Stomach (tissue), 9 donors: ENCODE data around the gene MYBPC3. TPM values are rescaled to one million over a fixed set of nuclear protein-coding genes. Genes with fewer than 3 reads are reported as not detected.

Experiments used
- DNase-seq, 2 donors: peaks; one replicate each; pipeline versions ENCODE4 v3.0.0 to v3.0.0-alpha.2; 2013 to 2019
- H3K27ac ChIP-seq, 5 donors: fragments of 200-600 bp in 4 of 5; sonication (generic) in 4 of 5; one replicate each; pipeline ENCODE4 v1.5.1; 2013 to 2019; ENCODE audit warnings: mild to moderate bottlenecking in 1 of 5, moderate library complexity in 1 of 5
- H3K27me3 ChIP-seq, 3 donors: fragments of 200-600 bp; sonication (generic); one replicate each; pipeline ENCODE4 v1.5.1; 2017 to 2019; ENCODE audit warnings: mixed run types in 1 of 3
- H3K36me3 ChIP-seq, 4 donors: fragments of 200-600 bp; sonication (generic); 1 replicate in 3 of 4; 2 replicates in 1 of 4; pipeline ENCODE4 v1.5.1; 2016 to 2019
- H3K4me1 ChIP-seq, 4 donors: fragments of 200-600 bp; sonication (generic); one replicate each; pipeline ENCODE4 v1.5.1; 2016 to 2019
- H3K4me3 ChIP-seq, 4 donors: fragments of 200-600 bp; sonication (generic) in 3 of 4; one replicate each; pipeline ENCODE4 v1.5.1; 2016 to 2019; ENCODE audit warnings: mild to moderate bottlenecking in 1 of 4
- H3K9me3 ChIP-seq, 4 donors: fragments of 200-600 bp; sonication (generic); one replicate each; pipeline ENCODE4 v1.5.1; 2016 to 2019
- CTCF ChIP-seq, 7 experiments: fragments of 450-650 bp in 4 of 7; fragments of 200-600 bp in 3 of 7; sonication (generic) in 3 of 7; IDR thresholded peaks; one replicate each; pipeline ENCODE4 v1.5.1; 2016 to 2019; ENCODE audit warnings: antibody characterized with exemption in 7 of 7, control low read depth in 2 of 7, mild to moderate bottlenecking in 1 of 7
- EP300 ChIP-seq: sonication (generic); formaldehyde crosslinking; IDR thresholded peaks from one replicate; pipeline ENCODE4 v1.6.1; 2017; ENCODE audit warnings: antibody characterized with exemption
- POLR2A ChIP-seq, 4 donors: fragments of 450-650 bp; IDR thresholded peaks; one replicate each; pipeline ENCODE4 v1.6.1; 2016; ENCODE audit warnings: antibody characterized with exemption in 4 of 4, control low read depth in 2 of 4, mild to moderate bottlenecking in 1 of 4, moderate library complexity in 1 of 4
- POLR2AphosphoS5 ChIP-seq, 3 donors: sonication (generic); formaldehyde crosslinking; IDR thresholded peaks; one replicate each; pipeline ENCODE4 v1.6.1; 2016; ENCODE audit warnings: antibody characterized with exemption in 3 of 3
- WGBS, 5 donors: extraction: QIAGEN DNeasy Blood & Tissue Kit in 3 of 5; methylation state at CpG; one replicate each; pipeline versions ENCODE4 v1.1.5 to v1.1.7; 2013 to 2018; 5-methylcytosine and 5-hydroxymethylcytosine counted together
- intact Hi-C: fragments of 100-400 bp; cut with DNase I; formaldehyde crosslinking; loops from one replicate; pipeline ENCODE4 v1.15.1; 2023; ENCODE audit warnings: low total_unique reads
- polyA plus RNA-seq, 3 donors: library from polyadenylated mRNA; stranded (reverse); fragments of 200-250 nt; gene quantifications; one replicate each; pipeline ENCODE4 v1.2.3, GENCODE V29; 2013
- total RNA-seq, 5 donors: library from RNA; depleted of rRNA; stranded (reverse); fragments of >200 nt; gene quantifications; one replicate each; pipeline versions ENCODE4 v1.1.0 to v1.2.3, GENCODE V29; 2014 to 2016
- donor health status: healthy with polysubstance abuse.
- donor health status: Bipolar disorder and iron deficiency.
- donor health status: healthy.

The MYBPC3 gene
- total and polyA plus RNA-seq, 8 donors: 0.72 to 15.6 (median 1.5) TPM; not detected in 2

- H3K9me3 ChIP-seq: peaks cover 0 to 17% (median 6%) of the 10 kb centered on the region in 4 donors
- 37 to 100% (median 90%) methylated on average over 1 of the region's 1 CpG for WGBS, 5 donors
- no peak overlapping the region for H3K4me3 ChIP-seq
- no peak for DNase-seq
- no peaks in the 10 kb centered on the region for H3K27me3 ChIP-seq
- no peak overlapping the region for H3K27ac ChIP-seq
- intact Hi-C loops: no loop called here
- H3K36me3 ChIP-seq: peaks cover 88 to 100% (median 100%) of the 10 kb centered on the region in 4 donors
- H3K4me1 ChIP-seq: no peaks in the 10 kb centered on the region
- no peak for TF ChIP-seq CTCF (IDR thresholded peaks at IDR 0.05)
- no peak for TF ChIP-seq POLR2AphosphoS5 (IDR thresholded peaks at IDR 0.05)
- TF ChIP-seq POLR2A (IDR thresholded peaks at IDR 0.05): no peak
- no peak for TF ChIP-seq EP300
Measured at GRCh38 chr11:47306484-47306844, 46.0 kb downstream of the MYBPC3 start.

GRCh38 chr11:47305734-47306483 is 46.6 kb downstream of the MYBPC3 start:
- peaks cover 0 to 17% (median 6%) of the 10 kb centered on the region in 4 donors for H3K9me3 ChIP-seq
- H3K36me3 ChIP-seq: peaks cover 87 to 100% (median 100%) of the 10 kb centered on the region in 4 donors
- 83 to 100% (median 94%) methylated on average over 2 to 3 of the region's 3 CpGs for WGBS, 5 donors
- no peaks in the 10 kb centered on the region for H3K4me1 ChIP-seq
- TF ChIP-seq POLR2A (IDR thresholded peaks at IDR 0.05) (no peak), EP300 (no peak), POLR2AphosphoS5 (IDR thresholded peaks at IDR 0.05) (no peak), CTCF (IDR thresholded peaks at IDR 0.05) (no peak)
- intact Hi-C loops: no loop called here
- H3K27ac ChIP-seq: no peak overlapping the region
- DNase-seq: no peak
- no peak overlapping the region for H3K4me3 ChIP-seq
- H3K27me3 ChIP-seq: no peaks in the 10 kb centered on the region

- peaks cover 4 to 29% (median 14%) of the 10 kb centered on the region in 4 donors for H3K9me3 ChIP-seq
- TF ChIP-seq CTCF (IDR thresholded peaks at IDR 0.05): no peak
- TF ChIP-seq POLR2A (IDR thresholded peaks at IDR 0.05): no peak
- TF ChIP-seq EP300: no peak
- no peaks in the 10 kb centered on the region for H3K4me1 ChIP-seq
- peaks cover 83 to 100% (median 98%) of the 10 kb centered on the region in 4 donors for H3K36me3 ChIP-seq
- no peak overlapping the region for H3K27ac ChIP-seq
- intact Hi-C loops: no loop called here
- no peak overlapping the region for H3K4me3 ChIP-seq
- WGBS, 5 donors: 95 to 100% (median 100%) methylated on average over 1 of the region's 1 CpG
- DNase-seq: no peak
- no peaks in the 10 kb centered on the region for H3K27me3 ChIP-seq
Measured at GRCh38 chr11:47302853-47303252, 49.6 kb downstream of the MYBPC3 start.

- 97 to 100% (median 98%) methylated on average over 3 of the region's 3 CpGs for WGBS, 5 donors
- intact Hi-C loops: no loop called here
- DNase-seq: no peak
- Histone ChIP-seq H3K36me3 (peaks cover 82 to 100% (median 97%) of the 10 kb centered on the region in 4 donors), H3K4me1 (no peaks in the 10 kb centered on the region), H3K27me3 (no peaks in the 10 kb centered on the region), H3K9me3 (peaks cover 4 to 29% (median 14%) of the 10 kb centered on the region in 4 donors), H3K4me3 (no peak overlapping the region), H3K27ac (no peak overlapping the region)
- TF ChIP-seq POLR2A (IDR thresholded peaks at IDR 0.05): no peak
- no peak for TF ChIP-seq EP300
- TF ChIP-seq POLR2AphosphoS5 (IDR thresholded peaks at IDR 0.05): no peak
- no peak for TF ChIP-seq CTCF (IDR thresholded peaks at IDR 0.05)
Measured at GRCh38 chr11:47299078-47299477, 53.4 kb downstream of the MYBPC3 start.
